HepG2 (cell line): ENCODE results near the gene IQCM. TPM values are rescaled to one million over a fixed set of nuclear protein-coding genes. Genes with fewer than 3 reads are reported as not detected.

Experiments
- ATAC-seq: fragments of 200-7000 bp; cut with Tn5 transposase; 3 replicates; pipeline ENCODE4 v1.9.1; 2020; ENCODE audit warnings: mild to moderate bottlenecking, moderate library complexity
- BruUV-seq: library from RNA; stranded (reverse); fragments of 400-500 nt; replicated peaks from 2 replicates; lab custom pipeline; 2021; lab: Mats Ljungman, UMichigan
- CTCF ChIA-PET: fragments of 300-600 bp; formaldehyde crosslinking; extraction: SDS; loops from one replicate; lab custom pipeline; 2021; ENCODE audit warnings: low total read pairs, inconsistent platforms, low intra/inter-chr PET ratio; lab: Yijun Ruan, JAX
- POLR2A ChIA-PET: fragments of 350-600 bp; sonication (Branson Sonifier 250); formaldehyde crosslinking; loops from one replicate; lab custom pipeline; 2020; ENCODE audit warnings: antibody characterized with exemption, inconsistent platforms; lab: Yijun Ruan, JAX
- DNase-seq: peaks from one replicate; pipeline ENCODE4 v3.0.0-alpha.2; 2015; ENCODE audit warnings: low spot score
- FAIRE-seq: peaks from 3 replicates; lab custom pipeline; 2011; peaks lifted over from hg19 to GRCh38; lab: Jason Lieb, UNC
- H2AFZ ChIP-seq: one replicate; pipeline ENCODE4 v1.6.1; 2011; ENCODE audit warnings: low read length, inconsistent platforms
- H3K27ac ChIP-seq: fragments of 300-600 bp; 3 replicates; pipeline ENCODE4 v1.8.0; 2011; ENCODE audit warnings: mixed run types, mild to moderate bottlenecking, mixed read lengths, low read length, inconsistent platforms; ENCODE audit not compliant: insufficient read depth; ENCODE audit errors: extremely low read length
- H3K27me3 ChIP-seq, 2 experiments: fragments of 200-600 bp in 1 of 2; 2 replicates in 1 of 2; 3 replicates in 1 of 2; pipeline versions ENCODE4 v1.6.0 to v1.8.0; 2011; ENCODE audit warnings: low read length in 2 of 2, mild to moderate bottlenecking in 2 of 2, moderate library complexity in 2 of 2, inconsistent platforms in 1 of 2; ENCODE audit not compliant: insufficient read depth in 2 of 2, control insufficient read depth in 1 of 2
- H3K36me3 ChIP-seq, 2 experiments: fragments of 200-600 bp in 1 of 2; replicated peaks in 1 of 2; 2 replicates in 1 of 2; 3 replicates in 1 of 2; pipeline versions ENCODE4 v1.5.1 to v1.8.0; 2011; ENCODE audit warnings: low read length in 2 of 2, inconsistent platforms in 1 of 2; ENCODE audit not compliant: insufficient read depth in 2 of 2, control insufficient read depth in 1 of 2
- H3K4me1 ChIP-seq: 2 replicates; pipeline ENCODE4 v1.5.1; 2012; ENCODE audit warnings: low read length, inconsistent platforms; ENCODE audit not compliant: insufficient read depth
- H3K4me2 ChIP-seq: 2 replicates; pipeline ENCODE4 v1.6.0; 2011; ENCODE audit warnings: low read depth, low read length, inconsistent platforms
- H3K4me3 ChIP-seq, 3 experiments: fragments of 200-600 bp in 1 of 3; sonication (generic), shearing (Covaris generic) in 1 of 3; replicated peaks in 1 of 3; 2 replicates each; pipeline ENCODE4 v1.5.1; 2011 to 2016; ENCODE audit warnings: low read length in 3 of 3, inconsistent platforms in 2 of 3, low read depth in 2 of 3, mild to moderate bottlenecking in 2 of 3, control low read depth in 1 of 3, mixed read lengths in 1 of 3; ENCODE audit not compliant: insufficient read depth in 1 of 3
- H3K79me2 ChIP-seq: one replicate; pipeline ENCODE4 v1.6.1; 2011; ENCODE audit warnings: low read length, inconsistent platforms; ENCODE audit not compliant: insufficient read depth
- H3K9ac ChIP-seq: 2 replicates; pipeline ENCODE4 v1.6.0; 2011; ENCODE audit warnings: mild to moderate bottlenecking, low read depth, low read length, inconsistent platforms; ENCODE audit not compliant: insufficient read depth
- H3K9me3 ChIP-seq: 2 replicates; pipeline ENCODE4 v1.5.1; 2012; ENCODE audit warnings: mild to moderate bottlenecking, low read length
- H4K20me1 ChIP-seq: 2 replicates; pipeline ENCODE4 v1.6.0; 2011; ENCODE audit warnings: inconsistent platforms, mild to moderate bottlenecking, low read length, moderate library complexity; ENCODE audit not compliant: insufficient read depth
- BHLHE40 ChIP-seq: IDR thresholded peaks from 2 replicates; pipeline ENCODE4 v1.6.1; 2011; ENCODE audit warnings: low read length, improper control_type of control experiment
- BORCS8-MEF2B ChIP-seq: sonication (generic); formaldehyde crosslinking; IDR thresholded peaks from 2 replicates; pipeline ENCODE4 v1.8.0; 2022; ENCODE audit warnings: mild to moderate bottlenecking, missing genetic modification reagents
- ERF ChIP-seq: IDR thresholded peaks from 2 replicates; pipeline ENCODE4 v1.6.1; 2018; ENCODE audit warnings: missing biosample characterization, missing genetic modification reagents
- GMEB1 ChIP-seq: sonication (generic); formaldehyde crosslinking; IDR thresholded peaks from 2 replicates; pipeline ENCODE4 v1.5.1; 2020; ENCODE audit warnings: missing genetic modification reagents, mild to moderate bottlenecking, borderline replicate concordance
- GPN1 ChIP-seq: sonication (generic); formaldehyde crosslinking; IDR thresholded peaks from 2 replicates; pipeline ENCODE4 v1.5.1; 2020; ENCODE audit warnings: missing genetic modification reagents, borderline replicate concordance
- MAFK ChIP-seq, 2 experiments: IDR thresholded peaks in 1 of 2; conservative IDR thresholded peaks in 1 of 2; 2 replicates each; pipeline ENCODE4 v1.6.1; 2011; ENCODE audit warnings: improper control_type of control experiment in 2 of 2, low read length in 2 of 2
- REXO4 ChIP-seq: sonication (generic); formaldehyde crosslinking; IDR thresholded peaks from 2 replicates; pipeline ENCODE4 v1.8.0; 2022; ENCODE audit warnings: missing genetic modification reagents, mild to moderate bottlenecking, borderline replicate concordance
- RORA ChIP-seq: sonication (generic); formaldehyde crosslinking; IDR thresholded peaks from 2 replicates; pipeline ENCODE4 v1.5.0; 2020; ENCODE audit warnings: mild to moderate bottlenecking, missing genetic modification reagents, moderate library complexity
- ZNF282 ChIP-seq: fragments of 450-650 bp; IDR thresholded peaks from 2 replicates; pipeline ENCODE4 v1.6.1; 2018; ENCODE audit not compliant: partially characterized antibody
- ZNF562 ChIP-seq: sonication (generic); formaldehyde crosslinking; IDR thresholded peaks from 2 replicates; pipeline ENCODE4 v1.8.0; 2022; ENCODE audit warnings: missing genetic modification reagents, borderline replicate concordance
- ZNF678 ChIP-seq: sonication (generic); formaldehyde crosslinking; IDR thresholded peaks from 2 replicates; pipeline ENCODE4 v1.4.0; 2020; ENCODE audit warnings: mild to moderate bottlenecking, missing genetic modification reagents
- WGBS: methylation state at CpG from one replicate; pipeline ENCODE4 v1.1.6; 2017; ENCODE audit warnings: low lambda C conversion rate; 5-methylcytosine and 5-hydroxymethylcytosine counted together
- in situ Hi-C: cut with HindIII; loops from 2 replicates; pipeline ENCODE4 v1.10.0; 2017; ENCODE audit warnings: low pct_unique_long_range_greater_than_20kb; ENCODE audit not compliant: extremely low pct_ligation_motif_present
- intact Hi-C: fragments of 100-400 bp; cut with micrococcal nuclease; formaldehyde crosslinking; loops from one replicate; pipeline ENCODE4 v1.10.0; 2022; ENCODE audit not compliant: unreplicated experiment
- polyA plus RNA-seq, 8 experiments: library from polyadenylated mRNA; depleted of rRNA in 3 of 8; stranded (reverse) in 7 of 8; unstranded in 1 of 8; fragments of >200 nt; fragmentation: Illumina TruSeq in 4 of 8; extraction: Trizol in 4 of 8; gene quantifications; 2 replicates each; pipeline versions ENCODE4 v1.2.1 to v1.2.3, GENCODE V29; 2011 to 2016; ENCODE audit warnings: low read depth in 4 of 8, missing spikeins in 1 of 8, mixed read lengths in 1 of 8; ENCODE audit not compliant: insufficient read depth in 1 of 8
- total RNA-seq, 5 experiments: library from RNA; depleted of rRNA; stranded (reverse); fragments of >200 nt; fragmentation: Illumina TruSeq; extraction: Trizol; gene quantifications; 2 replicates each; pipeline ENCODE4 v1.2.3, GENCODE V29; 2016; ENCODE audit warnings: low read depth in 1 of 5

IQCM gene
- total and polyA plus RNA-seq, 2 of the 13 experiments (the other 11 are each of a cell fraction or from before 2014, with no cell fraction given): not detected

GRCh38 chr4:149634368-149634767, 181.3 kb downstream of the IQCM start:
- Histone ChIP-seq H3K9me3 (peaks cover 5% of the 10 kb centered on the region; the same call in 1 of the 2 replicates), H4K20me1 (no peaks in the 10 kb centered on the region), H3K9ac (no peak overlapping the region), H3K36me3 (no peaks in the 10 kb centered on the region), H3K27ac (no peak overlapping the region), H3K4me3 (no peak overlapping the region), H3K27me3 (no peaks in the 10 kb centered on the region), H3K4me1 (no peaks in the 10 kb centered on the region), H2AFZ (no peak overlapping the region), H3K4me2 (no peak overlapping the region), H3K79me2 (no peaks in the 10 kb centered on the region)
- DNase-seq (no peak), FAIRE-seq (no peak), ATAC-seq (no peak)
- BruUV-seq: no TSS peak
- WGBS: 0% methylated on average over 2 of the region's 2 CpGs
- intact Hi-C loops (no loop called here), in situ Hi-C loops (no loop called here)
- CTCF ChIA-PET: no interaction called here
- peak in 1 of 2 experiments; percentile 51; a peak in 2 of 4 replicates for TF ChIP-seq MAFK (conservative IDR thresholded peaks at IDR 0.05 in 1 of 2, IDR thresholded peaks at IDR 0.05 in 1 of 2; ENCODE audit: low read length in 2 of 2)
- no peak for TF ChIP-seq BHLHE40
- POLR2A ChIA-PET: no interaction called here

- Histone ChIP-seq H3K4me1 (no peaks in the 10 kb centered on the region), H3K27ac (no peak overlapping the region), H3K27me3 (no peaks in the 10 kb centered on the region), H3K36me3 (no peaks in the 10 kb centered on the region), H3K9me3 (peaks cover 5% of the 10 kb centered on the region; the same call in 1 of the 2 replicates), H3K79me2 (no peaks in the 10 kb centered on the region), H4K20me1 (no peaks in the 10 kb centered on the region), H3K4me2 (no peak overlapping the region), H2AFZ (no peak overlapping the region), H3K9ac (no peak overlapping the region), H3K4me3 (no peak overlapping the region)
- no peak for FAIRE-seq
- intact Hi-C loops (no loop called here), in situ Hi-C loops (no loop called here)
- TF ChIP-seq REXO4 (CRISPR knock-in tag) (no peak), GPN1 (CRISPR knock-in tag) (no peak), BORCS8-MEF2B (CRISPR knock-in tag) (no peak), RORA (CRISPR knock-in tag) (no peak), ZNF562 (CRISPR knock-in tag) (no peak), GMEB1 (CRISPR knock-in tag) (no peak), ZNF282 (no peak), ERF (CRISPR knock-in tag) (no peak), ZNF678 (CRISPR knock-in tag) (no peak)
- POLR2A ChIA-PET: no interaction called here
- no peak for ATAC-seq
- no TSS peak for BruUV-seq
- 4% methylated on average over 1 of the region's 1 CpG for WGBS
- DNase-seq: no peak
- CTCF ChIA-PET: no interaction called here
Measured at GRCh38 chr4:149631629-149632028, 184.0 kb downstream of the IQCM start.
